GM23248 (cell line): ENCODE data around the gene KIF1B. TPM values are rescaled to one million over a fixed set of nuclear protein-coding genes. Genes with fewer than 3 reads are reported as not detected.

Experiments used
- DNase-seq: peaks from one replicate; pipeline ENCODE4 v3.0.0-alpha.2; 2015
- H2AFZ ChIP-seq: fragments of 200-600 bp; sonication (generic); 2 replicates; pipeline ENCODE4 v1.6.1; 2016; ENCODE audit warnings: antibody characterized with exemption
- H3F3A ChIP-seq: fragments of 200-600 bp; sonication (generic); 2 replicates; pipeline ENCODE4 v1.6.1; 2016; ENCODE audit warnings: mild to moderate bottlenecking, antibody characterized with exemption, mixed run types; ENCODE audit not compliant: insufficient read depth
- H3K27ac ChIP-seq: fragments of 200-600 bp; sonication (generic); 2 replicates; pipeline ENCODE4 v1.5.1; 2016; ENCODE audit warnings: mild to moderate bottlenecking
- H3K27me3 ChIP-seq: fragments of 200-600 bp; sonication (generic); replicated peaks from 2 replicates; pipeline ENCODE4 v1.6.1; 2016; ENCODE audit warnings: mild to moderate bottlenecking; ENCODE audit not compliant: insufficient read depth
- H3K36me3 ChIP-seq: fragments of 200-600 bp; sonication (generic); 2 replicates; pipeline ENCODE4 v1.6.1; 2016; ENCODE audit warnings: low read depth, mild to moderate bottlenecking
- H3K4me1 ChIP-seq: fragments of 200-600 bp; sonication (generic); 2 replicates; pipeline ENCODE4 v1.6.1; 2016; ENCODE audit warnings: mild to moderate bottlenecking; ENCODE audit not compliant: insufficient read depth
- H3K4me2 ChIP-seq: fragments of 200-600 bp; sonication (generic); one replicate; pipeline ENCODE4 v1.6.1; 2016; ENCODE audit warnings: mild to moderate bottlenecking; ENCODE audit not compliant: unreplicated experiment
- H3K4me3 ChIP-seq: fragments of 200-600 bp; sonication (generic); 2 replicates; pipeline ENCODE4 v1.5.1; 2016; ENCODE audit warnings: mild to moderate bottlenecking
- H3K79me2 ChIP-seq: fragments of 200-600 bp; sonication (generic); 2 replicates; pipeline ENCODE4 v1.6.1; 2016; ENCODE audit warnings: mild to moderate bottlenecking; ENCODE audit not compliant: insufficient read depth
- H3K9ac ChIP-seq: fragments of 200-600 bp; sonication (generic); 2 replicates; pipeline ENCODE4 v1.6.1; 2016; ENCODE audit warnings: mild to moderate bottlenecking
- H3K9me2 ChIP-seq: fragments of 200-600 bp; sonication (generic); 2 replicates; pipeline ENCODE4 v1.6.1; 2016; ENCODE audit warnings: mixed run types, mild to moderate bottlenecking, moderate library complexity; ENCODE audit not compliant: insufficient read depth
- H3K9me3 ChIP-seq: fragments of 200-600 bp; sonication (generic); one replicate; pipeline ENCODE4 v1.6.1; 2017; ENCODE audit warnings: low read depth
- H4K20me1 ChIP-seq: fragments of 200-600 bp; sonication (generic); 2 replicates; pipeline ENCODE4 v1.6.0; 2016; ENCODE audit not compliant: insufficient read depth
- EZH2 ChIP-seq: fragments of 200-600 bp; sonication (generic); IDR thresholded peaks from 2 replicates; pipeline ENCODE4 v1.6.1; 2018; ENCODE audit warnings: antibody characterized with exemption, mild to moderate bottlenecking; ENCODE audit not compliant: insufficient read depth, poor library complexity, severe bottlenecking
- EZH2phosphoT487 ChIP-seq: fragments of 200-600 bp; sonication (generic); IDR thresholded peaks from 2 replicates; pipeline ENCODE4 v1.6.1; 2018; ENCODE audit warnings: antibody characterized with exemption, moderate library complexity, mild to moderate bottlenecking, low read depth; ENCODE audit not compliant: insufficient read depth
- WGBS, 2 experiments: methylation state at CpG; one replicate each; pipeline ENCODE4 v1.1.6; 2015 to 2017; ENCODE audit warnings: low lambda C conversion rate in 2 of 2, low coverage in 1 of 2; ENCODE audit errors: missing lambda C conversion rate in 2 of 2; 5-methylcytosine and 5-hydroxymethylcytosine counted together
- in situ Hi-C: fragments of 300-500 bp; cut with MboI; formaldehyde crosslinking; loops from 2 replicates; pipeline ENCODE4 v1.15.0; 2020
- polyA plus RNA-seq: library from polyadenylated mRNA; unstranded; fragments of >200 nt; fragmentation: Nextera tagmentation; extraction: Ambion mirVana; gene quantifications from 2 replicates; pipeline ENCODE4 v1.2.1, GENCODE V29; 2016
- total RNA-seq: library from RNA; depleted of rRNA; stranded (reverse); fragments of >200 nt; shearing (Covaris generic); gene quantifications from 2 replicates; pipeline ENCODE4 v1.2.3, GENCODE V29; 2014

The KIF1B gene
- total and polyA plus RNA-seq, 2 experiments from 2014 or later = 14.8 to 24.8 TPM

DNA sequence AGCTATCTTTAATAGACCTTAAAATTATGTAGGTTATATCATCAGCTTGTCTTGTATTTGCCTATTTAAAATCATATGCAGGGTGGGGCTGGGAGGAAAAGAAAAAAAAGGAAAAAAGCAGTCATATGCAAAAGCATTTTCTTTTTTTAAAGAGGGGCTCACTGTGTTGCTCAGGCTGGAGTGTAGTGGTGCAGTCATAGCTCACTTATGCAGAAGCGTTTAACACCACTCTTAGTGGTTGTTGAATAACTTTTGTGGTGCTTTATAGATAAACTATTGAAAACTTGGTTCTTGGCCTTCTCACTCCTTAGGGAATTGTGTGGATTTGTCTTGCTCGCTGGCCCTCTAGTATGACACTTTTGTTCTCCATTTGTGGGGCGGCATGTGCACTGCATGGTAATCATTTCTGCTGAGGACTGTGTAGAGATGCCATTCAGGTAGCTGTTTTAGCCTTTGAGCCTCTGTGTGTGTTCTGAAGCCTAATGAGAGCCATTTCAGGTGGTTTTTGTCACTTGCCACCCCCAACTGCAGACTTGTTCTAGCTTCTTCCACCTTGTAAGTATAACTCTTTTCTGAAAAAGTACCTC lies 77.8 kb downstream of the KIF1B start:
- H3F3A ChIP-seq = 0 out of 2 replicates have a peak, but pooled peaks cover 6% of the 10 kb centered on the region
- no peak overlapping the region for H3K4me3 ChIP-seq
- H3K79me2 ChIP-seq = peaks cover 27% of the 10 kb centered on the region; the same call in 1 of the 2 replicates
- H3K9me2 ChIP-seq = no peaks in the 10 kb centered on the region
- no peak overlapping the region for H3K27ac ChIP-seq
- H3K4me1 ChIP-seq = no peaks in the 10 kb centered on the region
- H3K27me3 ChIP-seq = no peaks in the 10 kb centered on the region
- no peaks in the 10 kb centered on the region for H4K20me1 ChIP-seq
- no peaks in the 10 kb centered on the region for H3K9me3 ChIP-seq
- TF ChIP-seq EZH2 (no peak), EZH2phosphoT487 (no peak)
- in situ Hi-C loops = no loop called here
- no peak overlapping the region for H2AFZ ChIP-seq
- no peak for DNase-seq
- H3K36me3 ChIP-seq = peaks cover 36% of the 10 kb centered on the region
- H3K9ac ChIP-seq = no peak overlapping the region
- 93 to 96% methylated on average over 3 of the region's 3 CpGs for WGBS, 2 experiments
- no peak overlapping the region for H3K4me2 ChIP-seq

DNA sequence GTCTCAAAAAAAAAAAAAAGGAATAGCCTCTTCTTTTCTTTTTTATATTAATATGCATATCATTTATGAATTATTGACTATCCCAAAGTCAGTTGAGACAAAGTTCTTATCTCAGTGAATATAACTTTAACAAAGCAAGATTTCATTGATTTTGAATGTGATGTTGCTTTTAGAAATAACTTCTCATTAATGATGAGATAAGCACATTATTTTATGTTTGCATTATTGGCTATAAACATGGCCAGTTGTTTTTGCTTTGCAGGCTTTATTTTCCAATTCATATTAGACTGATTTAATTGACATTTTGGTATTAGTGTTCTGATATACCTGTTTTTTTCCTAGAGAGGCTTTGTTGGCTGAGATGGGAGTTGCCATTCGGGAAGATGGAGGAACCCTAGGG lies 81.3 kb downstream of the KIF1B start:
- Histone ChIP-seq H4K20me1 (no peaks in the 10 kb centered on the region), H3K79me2 (peaks cover 34% of the 10 kb centered on the region; the same call in 1 of the 2 replicates), H3K4me3 (no peak overlapping the region), H3K27ac (no peak overlapping the region), H2AFZ (no peak overlapping the region), H3K9me2 (no peaks in the 10 kb centered on the region), H3K27me3 (no peaks in the 10 kb centered on the region), H3K36me3 (peaks cover 59% of the 10 kb centered on the region), H3K9ac (no peak overlapping the region), H3K4me1 (no peaks in the 10 kb centered on the region), H3K4me2 (no peak overlapping the region), H3K9me3 (no peaks in the 10 kb centered on the region), H3F3A (0 out of 2 replicates have a peak, but pooled peaks cover 6% of the 10 kb centered on the region)
- TF ChIP-seq EZH2phosphoT487 (no peak), EZH2 (no peak)
- in situ Hi-C loops = no loop called here
- no peak for DNase-seq
- WGBS, 2 experiments = 91 to 94% methylated on average over 1 of the region's 1 CpG

DNA sequence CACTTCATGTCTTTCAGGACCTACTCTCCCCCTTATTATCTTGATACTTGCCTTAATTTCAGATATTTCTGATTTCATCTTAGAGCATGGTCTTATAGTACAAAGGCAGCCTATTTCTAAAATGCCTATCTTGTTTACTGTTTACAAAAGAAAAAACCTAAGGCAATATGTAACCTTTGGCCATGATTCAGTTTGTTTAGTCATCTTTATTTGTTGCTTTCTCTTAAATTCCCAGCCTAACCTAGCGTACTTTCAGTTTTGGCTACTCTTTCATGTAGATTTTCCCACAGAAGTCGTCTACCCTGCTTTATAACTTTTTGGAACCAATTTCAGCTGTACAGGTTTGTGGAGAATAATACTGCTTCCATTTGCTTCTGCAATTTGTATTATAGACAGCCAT lies 81.8 kb downstream of the KIF1B start:
- H3K9me3 ChIP-seq = no peaks in the 10 kb centered on the region
- H3K9me2 ChIP-seq = no peaks in the 10 kb centered on the region
- in situ Hi-C loops = no loop called here
- 59 to 63% methylated on average over 2 of the region's 2 CpGs for WGBS, 2 experiments
- H2AFZ ChIP-seq = no peak overlapping the region
- H3K9ac ChIP-seq = no peak overlapping the region
- no peaks in the 10 kb centered on the region for H4K20me1 ChIP-seq
- peaks cover 59% of the 10 kb centered on the region for H3K36me3 ChIP-seq
- no peak for DNase-seq
- H3K27ac ChIP-seq = no peak overlapping the region
- no peak overlapping the region for H3K4me3 ChIP-seq
- H3K4me2 ChIP-seq = no peak overlapping the region
- H3K79me2 ChIP-seq = peaks cover 33% of the 10 kb centered on the region; the same call in 1 of the 2 replicates
- H3K27me3 ChIP-seq = no peaks in the 10 kb centered on the region
- H3K4me1 ChIP-seq = no peaks in the 10 kb centered on the region
- H3F3A ChIP-seq = 0 out of 2 replicates have a peak, but pooled peaks cover 5% of the 10 kb centered on the region
- TF ChIP-seq EZH2 (no peak), EZH2phosphoT487 (no peak)

DNA sequence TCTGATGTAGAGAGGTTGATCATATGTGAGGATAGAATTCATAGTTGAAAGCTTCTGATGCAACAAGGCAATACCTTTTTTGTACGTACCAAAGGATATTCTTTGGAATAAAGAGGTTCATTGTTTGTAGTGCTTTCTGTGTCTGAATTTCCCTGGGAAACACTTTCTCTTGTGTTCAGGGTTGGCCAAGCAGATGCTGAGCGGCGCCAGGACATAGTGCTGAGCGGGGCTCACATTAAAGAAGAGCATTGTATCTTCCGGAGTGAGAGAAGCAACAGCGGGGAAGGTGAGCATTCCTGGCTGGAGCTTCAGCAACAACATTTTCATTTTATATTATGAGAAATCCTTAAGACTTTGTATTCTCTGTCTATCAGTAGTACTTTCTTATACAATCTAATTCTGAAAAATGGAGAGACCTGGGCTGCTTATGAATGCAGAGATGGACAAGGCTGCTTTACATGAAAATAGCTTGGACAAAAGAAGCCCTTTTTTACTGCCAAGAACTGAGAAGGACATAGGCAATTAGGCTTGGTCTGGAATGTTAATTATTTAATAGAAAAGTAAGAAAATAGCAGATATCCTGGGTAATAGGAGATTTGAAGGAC lies 85.2 kb downstream of the KIF1B start:
- Histone ChIP-seq H3F3A (no peaks in the 10 kb centered on the region), H4K20me1 (no peaks in the 10 kb centered on the region), H3K79me2 (peaks cover 17% of the 10 kb centered on the region), H3K9me3 (no peaks in the 10 kb centered on the region), H3K36me3 (peaks cover 64% of the 10 kb centered on the region), H2AFZ (no peak overlapping the region), H3K9me2 (no peaks in the 10 kb centered on the region), H3K4me2 (no peak overlapping the region), H3K27me3 (no peaks in the 10 kb centered on the region), H3K9ac (no peak overlapping the region), H3K4me3 (no peak overlapping the region), H3K4me1 (peaks cover 5% of the 10 kb centered on the region), H3K27ac (no peak overlapping the region)
- no peak for TF ChIP-seq EZH2phosphoT487
- in situ Hi-C loops = no loop called here
- WGBS, 2 experiments = 99% methylated on average over 6 of the region's 6 CpGs
- no peak for DNase-seq
